Fibroblast of the aortic adventitia (primary cell): Measurements from ENCODE around the gene ERI2. TPM values are rescaled to one million over a fixed set of nuclear protein-coding genes. Genes with fewer than 3 reads are reported as not detected.

Experiments
- DNase-seq: peaks from one replicate; pipeline ENCODE4 v3.0.0-alpha.2; 2010; ENCODE audit warnings: low read depth
- H3K4me3 ChIP-seq: 2 replicates; pipeline ENCODE4 v1.5.1; 2011; ENCODE audit warnings: low read depth, mild to moderate bottlenecking, control low read depth, low read length, moderate library complexity
- total RNA-seq: library from RNA; depleted of rRNA; stranded (reverse); fragments of >200 nt; gene quantifications from 2 replicates; pipeline ENCODE4 v1.2.3, GENCODE V29; 2012; ENCODE audit warnings: low replicate concordance
- TF ChIP-seq, protein P1 (sequence below): IDR thresholded peaks from 2 replicates; pipeline ENCODE4 v1.5.1; 2011; ENCODE audit warnings: mild to moderate bottlenecking, low read length, control low read depth, inconsistent platforms; ENCODE audit not compliant: insufficient read depth

The ERI2 gene
- total RNA-seq, 1 donor: 32.7 TPM

- no peak overlapping the region for H3K4me3 ChIP-seq
- no peak for DNase-seq
- TF ChIP-seq, protein P1, sequence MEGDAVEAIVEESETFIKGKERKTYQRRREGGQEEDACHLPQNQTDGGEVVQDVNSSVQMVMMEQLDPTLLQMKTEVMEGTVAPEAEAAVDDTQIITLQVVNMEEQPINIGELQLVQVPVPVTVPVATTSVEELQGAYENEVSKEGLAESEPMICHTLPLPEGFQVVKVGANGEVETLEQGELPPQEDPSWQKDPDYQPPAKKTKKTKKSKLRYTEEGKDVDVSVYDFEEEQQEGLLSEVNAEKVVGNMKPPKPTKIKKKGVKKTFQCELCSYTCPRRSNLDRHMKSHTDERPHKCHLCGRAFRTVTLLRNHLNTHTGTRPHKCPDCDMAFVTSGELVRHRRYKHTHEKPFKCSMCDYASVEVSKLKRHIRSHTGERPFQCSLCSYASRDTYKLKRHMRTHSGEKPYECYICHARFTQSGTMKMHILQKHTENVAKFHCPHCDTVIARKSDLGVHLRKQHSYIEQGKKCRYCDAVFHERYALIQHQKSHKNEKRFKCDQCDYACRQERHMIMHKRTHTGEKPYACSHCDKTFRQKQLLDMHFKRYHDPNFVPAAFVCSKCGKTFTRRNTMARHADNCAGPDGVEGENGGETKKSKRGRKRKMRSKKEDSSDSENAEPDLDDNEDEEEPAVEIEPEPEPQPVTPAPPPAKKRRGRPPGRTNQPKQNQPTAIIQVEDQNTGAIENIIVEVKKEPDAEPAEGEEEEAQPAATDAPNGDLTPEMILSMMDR: no peak
Measured at GRCh38 chr16:20838240-20838639, 32.0 kb upstream of the ERI2 start.

GRCh38 chr16:20833086-20833485 is 26.8 kb upstream of the ERI2 start:
- no peak overlapping the region for H3K4me3 ChIP-seq
- DNase-seq: no peak
- TF ChIP-seq, protein P1: no peak

DNA sequence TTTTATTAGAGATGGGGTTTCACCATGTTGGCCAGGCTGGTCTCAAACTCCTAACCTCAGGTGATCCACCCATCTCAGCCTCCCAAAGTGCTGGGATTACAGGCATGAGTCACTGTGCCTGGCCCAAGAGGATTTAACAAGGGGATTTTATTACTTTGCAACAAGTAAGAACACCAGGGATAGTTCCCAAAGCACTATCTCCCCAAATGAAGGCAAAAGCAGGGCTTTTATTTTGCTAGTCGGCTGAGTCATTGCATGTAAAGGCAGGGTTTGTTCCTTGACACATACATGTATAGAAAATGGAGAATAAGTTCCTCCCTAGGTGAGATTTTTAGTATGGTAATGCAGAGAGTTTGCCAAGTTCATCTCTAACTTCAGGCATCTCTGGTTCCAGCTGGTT is 24.1 kb upstream of the ERI2 start:
- TF ChIP-seq, protein P1: no peak
- DNase-seq: peak; percentile 16

GRCh38 chr16:20829536-20829935 is 23.3 kb upstream of the ERI2 start:
- TF ChIP-seq, protein P1: no peak
- H3K4me3 ChIP-seq: no peak overlapping the region
- DNase-seq: no peak

More for the DNA sequence above, 24.1 kb upstream of the ERI2 start:
- H3K4me3 ChIP-seq: no peak overlapping the region

- TF ChIP-seq, protein P1: no peak
- no peak overlapping the region for H3K4me3 ChIP-seq
- DNase-seq: no peak
Measured at GRCh38 chr16:20826039-20826566, 19.8 kb upstream of the ERI2 start.

DNA sequence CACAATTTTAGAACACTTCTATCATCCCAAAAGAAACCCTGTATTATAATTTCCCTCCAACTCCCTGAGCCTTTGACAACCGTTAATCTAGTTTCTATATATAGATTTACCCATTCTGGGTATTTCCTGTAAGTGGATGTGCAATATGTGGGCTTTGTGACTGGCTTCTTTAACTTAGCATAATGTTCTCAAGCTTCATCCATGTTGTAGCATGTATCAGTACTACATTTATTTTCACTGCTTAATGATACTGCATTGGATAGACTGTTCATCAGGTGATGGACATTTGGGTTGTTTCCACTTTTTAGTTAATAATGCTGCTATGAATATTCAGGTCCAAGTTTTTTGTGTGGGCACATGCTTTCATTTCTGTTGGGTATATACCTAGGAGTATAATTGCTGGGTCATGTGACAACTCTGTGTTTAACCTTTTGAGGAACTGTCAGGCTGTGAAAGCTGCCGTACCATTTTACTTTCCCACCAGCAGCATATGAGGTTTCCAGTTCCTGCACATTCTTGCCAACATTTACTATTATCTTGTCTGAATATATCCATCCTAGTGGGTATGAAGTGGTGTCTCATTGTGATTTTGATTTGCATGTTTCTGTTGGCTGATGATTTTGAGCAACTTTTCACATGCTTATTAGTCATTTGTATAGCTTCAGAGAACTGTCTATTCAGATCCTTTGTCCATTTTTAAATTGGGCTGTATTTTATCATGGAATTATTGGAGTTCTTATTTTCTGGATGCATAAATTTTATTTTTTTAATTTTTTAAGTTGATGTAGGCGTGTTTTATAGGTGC is 16.5 kb upstream of the ERI2 start:
- TF ChIP-seq, protein P1: no peak
- no peak overlapping the region for H3K4me3 ChIP-seq
- no peak for DNase-seq
